AG04450 (cell line): ENCODE measurements around the gene HOPX. TPM values are rescaled to one million over a fixed set of nuclear protein-coding genes. Genes with fewer than 3 reads are reported as not detected.

ENCODE experiments used
- CTCF ChIA-PET: fragments of 300-600, 350-600 bp; formaldehyde crosslinking; extraction: SDS; loops from one replicate; lab custom pipeline; 2022; ENCODE audit warnings: antibody characterized with exemption, inconsistent platforms; lab: Charles Lee
- POLR2A ChIA-PET: fragments of 350-600 bp; formaldehyde crosslinking; extraction: SDS; loops from one replicate; lab custom pipeline; 2021; ENCODE audit warnings: antibody characterized with exemption, inconsistent platforms; lab: Yijun Ruan, JAX
- DNase-seq: peaks from one replicate; pipeline ENCODE4 v3.0.0-alpha.2; 2011; ENCODE audit warnings: low read depth, low spot score
- H3K27ac ChIP-seq: one replicate; pipeline ENCODE4 v1.5.1; 2012; ENCODE audit warnings: low read depth, low read length, control low read depth
- H3K27me3 ChIP-seq: one replicate; pipeline ENCODE4 v1.6.0; 2012; ENCODE audit warnings: low read length; ENCODE audit not compliant: control insufficient read depth, insufficient read depth
- H3K4me3 ChIP-seq: 2 replicates; pipeline ENCODE4 v1.5.1; 2011; ENCODE audit warnings: mild to moderate bottlenecking, low read depth, low read length, control low read depth
- H3K9me3 ChIP-seq: 2 replicates; pipeline ENCODE4 v1.5.1; 2012; ENCODE audit warnings: low read length; ENCODE audit not compliant: control insufficient read depth, insufficient read depth
- CTCF ChIP-seq: IDR thresholded peaks from 2 replicates; pipeline ENCODE4 v1.5.1; 2011; ENCODE audit warnings: low read depth, low read length, control low read depth, inconsistent platforms
- polyA plus RNA-seq: library from polyadenylated mRNA; depleted of rRNA; stranded (reverse); fragments of >200 nt; gene quantifications from 2 replicates; pipeline ENCODE4 v1.2.3, GENCODE V29; 2011; rRNA removed

HOPX gene
- polyA plus RNA-seq, 1 experiment = 2.9 TPM

- Histone ChIP-seq H3K27ac (no peak overlapping the region), H3K27me3 (peaks cover 17% of the 10 kb centered on the region), H3K9me3 (no peaks in the 10 kb centered on the region), H3K4me3 (no peak overlapping the region)
- POLR2A ChIA-PET = no interaction called here
- CTCF ChIA-PET = interaction anchor here (1.6 kb wide), 1 partner anchor 38 kb away, joined by 4 read pairs; no protein-coding TSS in a partner anchor
- TF ChIP-seq CTCF = no peak
- DNase-seq = no peak
These were observed 77.8 kb downstream of the HOPX start for GRCh38 chr4:56603297-56603696.

Other genes starting within 250 kb of the HOPX start
- 9.8 and 11.6 TPM in 2 replicates for gene PPAT, start 245.7 kb downstream of the HOPX start, polyA plus RNA-seq
- gene PAICS, start 245.0 kb downstream of the HOPX start, polyA plus RNA-seq = 98.1 and 130 TPM in 2 replicates
- 134 and 176 TPM in 2 replicates for gene SRP72, start 213.7 kb downstream of the HOPX start, polyA plus RNA-seq
- gene ARL9, start 175.5 kb downstream of the HOPX start, polyA plus RNA-seq = 0.68 and 0.78 TPM in 2 replicates
- gene SPINK2, start 140.4 kb upstream of the HOPX start, polyA plus RNA-seq = not detected in 2 replicates
- 23.9 and 30.6 TPM in 2 replicates for gene REST, start 226.6 kb upstream of the HOPX start, polyA plus RNA-seq